ENCODE measurements around the gene ERGIC1.

ERGIC1 gene

GRCh38 chr5:172902497-172903472 lies 68.7 kb downstream of the ERGIC1 start:
- DNase-seq (ENCODE audit: low spot score) = peak; percentile 97

DNA sequence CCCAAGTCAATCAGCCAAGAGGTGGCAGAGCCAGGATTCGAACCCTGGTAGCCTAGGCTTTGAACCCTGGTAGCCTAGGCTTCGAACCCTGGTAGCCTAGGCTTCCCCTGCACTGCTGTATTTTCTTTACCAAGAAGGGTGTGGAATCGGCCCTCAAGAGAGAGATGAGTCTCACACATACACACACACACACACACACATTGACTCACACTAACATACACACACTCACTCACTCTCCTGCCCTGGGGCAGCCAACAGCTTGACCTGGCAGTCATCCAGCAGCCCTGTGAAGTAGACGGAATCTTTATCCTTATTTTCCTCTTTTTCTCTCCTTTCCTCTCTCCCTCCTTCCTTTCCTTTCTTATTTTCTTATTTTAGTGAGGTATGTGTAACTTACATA lies 69.7 kb downstream of the ERGIC1 start:
- DNase-seq (ENCODE audit: low spot score) = peak; percentile 94

GRCh38 chr5:172904312-172904642 lies 70.2 kb downstream of the ERGIC1 start:
- no peak for DNase-seq (ENCODE audit: low spot score)

DNA sequence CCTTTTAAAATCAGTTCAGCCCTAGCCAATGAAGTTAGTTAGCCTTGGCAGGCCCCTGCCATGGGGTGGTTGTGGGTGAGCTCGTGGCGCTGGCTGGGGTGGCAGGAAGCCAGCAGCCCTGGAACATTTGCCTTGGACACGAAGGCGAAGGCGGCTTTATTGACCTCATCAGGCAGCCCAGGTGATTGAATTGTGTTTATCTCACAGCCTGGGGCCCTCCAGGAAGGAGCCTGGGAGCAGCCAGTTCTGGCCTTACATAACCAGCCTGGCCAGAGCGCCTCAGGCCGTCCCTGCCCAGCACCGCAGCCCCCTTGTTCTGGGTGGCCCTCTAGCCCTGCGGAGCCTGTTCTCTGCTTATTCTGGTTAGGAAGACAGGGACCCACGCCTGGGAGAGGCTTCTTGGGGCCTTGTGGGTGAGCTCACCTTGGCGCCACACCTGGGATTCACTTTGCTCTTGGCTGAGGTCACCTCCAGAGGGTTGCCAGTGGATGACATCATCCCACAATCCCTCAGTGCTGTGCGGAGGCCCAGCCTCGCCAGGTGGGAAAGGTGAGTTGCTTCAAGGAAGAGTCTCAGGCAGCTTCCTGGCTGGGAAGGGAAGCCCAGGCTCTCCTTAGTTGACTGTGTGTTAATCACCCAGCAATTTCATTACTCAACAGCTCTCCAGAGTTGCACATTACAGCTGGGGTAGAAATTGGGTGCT lies 70.7 kb downstream of the ERGIC1 start:
- peak; percentile 100 for DNase-seq (ENCODE audit: low spot score)

GRCh38 chr5:172905346-172906140 lies 71.5 kb downstream of the ERGIC1 start:
- peak; percentile 62 for DNase-seq (ENCODE audit: low spot score)

DNA sequence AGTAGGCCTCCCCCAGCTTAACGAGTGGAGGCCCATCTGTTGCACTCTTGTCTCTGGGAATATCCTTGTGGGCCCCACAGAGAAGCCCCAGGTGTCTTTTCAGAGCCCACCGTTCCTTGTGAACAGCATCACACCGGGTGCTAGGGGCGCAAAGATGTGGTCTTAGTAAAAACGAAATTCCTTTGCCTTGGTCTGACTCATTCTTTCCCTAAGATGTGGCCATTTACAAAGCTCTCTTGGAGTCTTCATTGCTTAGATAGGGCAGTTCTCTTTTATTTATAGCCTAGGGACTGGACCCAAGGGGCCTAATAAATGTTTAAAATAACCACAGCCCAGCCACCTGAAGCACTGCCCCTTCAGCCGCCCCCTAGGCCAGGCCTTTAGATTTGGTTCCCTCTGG lies 72.4 kb downstream of the ERGIC1 start:
- no peak for DNase-seq (ENCODE audit: low spot score)

DNA sequence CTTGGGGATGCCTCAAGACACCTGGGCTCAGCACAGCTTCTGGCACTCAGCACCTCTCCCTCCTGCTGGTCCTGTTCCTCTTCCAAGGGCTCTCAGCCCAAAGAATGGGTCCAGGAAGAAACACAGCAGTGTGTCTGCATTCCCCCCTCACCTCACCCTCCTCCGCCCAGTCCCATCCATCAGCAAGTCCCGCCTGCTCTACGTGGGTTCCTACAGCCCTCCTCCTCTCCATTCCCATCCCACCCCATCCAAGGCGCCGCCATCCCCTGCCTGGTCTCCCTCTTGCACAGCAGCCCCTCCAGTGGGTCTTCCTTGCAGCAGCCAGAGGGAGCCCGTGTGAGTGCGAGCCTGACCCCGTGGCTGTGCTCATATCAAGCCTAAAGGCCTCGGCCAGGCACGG lies 72.8 kb downstream of the ERGIC1 start:
- DNase-seq (ENCODE audit: low spot score) = no peak

DNA sequence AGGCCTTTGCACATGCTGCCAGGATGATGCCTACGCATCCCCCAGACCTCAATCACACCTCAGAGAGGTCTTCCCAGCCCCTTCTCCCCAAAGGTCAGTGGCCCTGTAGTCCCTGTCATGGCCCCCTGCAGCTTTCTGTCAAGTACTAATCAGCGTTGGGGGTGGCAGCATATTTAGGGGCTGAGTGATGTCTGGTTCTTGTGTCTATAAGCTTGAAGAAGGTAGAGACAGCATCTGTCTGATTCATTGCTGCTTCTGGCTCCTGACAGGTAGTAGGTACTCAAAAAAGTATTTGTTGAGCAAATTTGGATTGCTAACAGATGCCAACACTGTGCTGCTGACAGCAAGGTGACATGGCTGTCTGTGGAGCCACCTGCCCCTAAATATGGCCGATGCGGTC lies 73.6 kb downstream of the ERGIC1 start:
- no peak for DNase-seq (ENCODE audit: low spot score)

DNA sequence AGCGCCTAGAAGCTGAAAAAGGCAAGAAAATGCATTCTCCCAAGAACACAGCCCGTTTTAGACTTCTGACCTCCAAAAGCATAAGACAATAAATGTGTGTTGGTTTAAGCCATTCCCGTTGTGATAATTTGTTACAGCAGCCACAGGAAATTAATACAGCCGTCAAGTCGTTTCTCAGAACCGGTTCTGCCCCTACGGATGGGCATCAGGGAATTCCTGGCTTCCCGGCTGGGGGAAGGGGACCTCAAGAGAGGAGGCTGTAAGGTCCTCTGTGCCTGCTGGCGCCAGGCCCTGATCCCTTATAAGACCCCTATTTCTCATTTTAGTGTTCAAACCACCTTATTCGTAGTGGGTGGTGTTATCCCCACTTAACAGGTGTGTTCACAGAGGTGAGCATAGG lies 74.6 kb downstream of the ERGIC1 start:
- no peak for DNase-seq (ENCODE audit: low spot score)

DNA sequence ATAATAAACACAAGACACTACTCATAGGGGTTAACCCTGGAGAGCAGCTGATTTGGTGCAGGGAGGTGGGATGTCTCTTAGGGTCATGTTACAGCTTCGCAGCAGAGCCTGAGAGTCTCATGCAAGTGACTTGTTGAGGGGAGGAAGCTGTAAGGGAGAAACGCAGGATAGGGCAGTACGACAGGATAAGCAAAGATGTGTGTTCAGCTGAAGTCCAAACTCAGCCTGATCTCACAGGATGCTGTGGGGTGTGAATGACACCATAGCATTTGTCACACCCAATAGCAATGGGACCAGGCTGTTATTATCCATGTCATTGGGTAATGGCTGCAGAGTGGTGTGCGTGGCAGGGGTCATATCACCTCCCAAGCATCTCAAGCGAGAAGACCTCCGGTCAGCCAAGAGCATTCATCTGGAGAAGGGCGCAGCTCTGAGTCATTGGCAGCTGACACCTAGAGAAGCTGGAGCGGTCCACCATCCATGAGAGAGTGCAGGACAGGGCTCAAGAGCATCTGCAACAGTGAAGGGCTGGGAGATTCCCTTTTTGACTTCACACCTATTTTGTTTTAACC lies 76.0 kb downstream of the ERGIC1 start:
- no peak for DNase-seq (ENCODE audit: low spot score)

DNA sequence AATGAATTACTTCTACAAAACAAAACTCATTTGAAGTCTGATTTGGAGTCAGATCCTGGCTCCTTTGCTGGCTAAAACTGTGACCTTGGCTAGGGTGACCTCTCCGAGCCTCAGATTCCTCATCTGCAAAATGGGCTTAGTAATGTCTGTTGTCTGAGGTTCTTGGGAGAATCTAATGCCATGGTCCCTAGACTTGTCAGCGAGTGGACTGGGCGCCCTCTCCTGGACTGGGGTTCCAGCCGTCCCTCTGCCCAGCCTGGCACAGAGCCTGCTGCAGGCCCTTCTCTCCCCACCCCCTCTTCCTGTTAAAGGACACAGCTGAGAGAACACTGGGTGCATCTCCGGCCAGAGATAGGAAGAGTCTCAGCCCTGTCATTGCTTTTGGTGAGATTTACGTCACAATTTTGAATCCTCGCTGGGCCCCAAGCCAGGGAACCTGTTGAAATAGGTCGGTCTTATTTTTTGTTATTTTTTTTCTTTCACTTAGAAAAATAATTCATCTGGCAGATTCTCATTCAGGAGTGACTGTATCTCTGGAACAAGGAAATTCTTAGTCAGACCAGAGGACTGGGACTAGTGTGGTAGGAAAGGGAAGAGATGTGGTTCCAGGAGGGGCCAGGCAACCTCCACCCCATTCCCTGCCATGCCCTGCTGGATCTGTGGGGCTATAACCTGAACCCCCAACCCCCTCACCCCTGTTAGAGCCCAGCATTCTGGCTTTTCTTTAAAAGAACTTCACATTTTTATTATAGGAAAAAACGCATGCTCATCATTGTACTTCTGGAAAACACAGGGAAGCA lies 77.0 kb downstream of the ERGIC1 start:
- peak; percentile 84 for DNase-seq (ENCODE audit: low spot score)

- DNase-seq (ENCODE audit: low spot score) = no peak
Measured at GRCh38 chr5:172911628-172911880, 77.5 kb downstream of the ERGIC1 start.

- no peak for DNase-seq (ENCODE audit: low spot score)
Measured at GRCh38 chr5:172911976-172912375, 77.9 kb downstream of the ERGIC1 start.

DNA sequence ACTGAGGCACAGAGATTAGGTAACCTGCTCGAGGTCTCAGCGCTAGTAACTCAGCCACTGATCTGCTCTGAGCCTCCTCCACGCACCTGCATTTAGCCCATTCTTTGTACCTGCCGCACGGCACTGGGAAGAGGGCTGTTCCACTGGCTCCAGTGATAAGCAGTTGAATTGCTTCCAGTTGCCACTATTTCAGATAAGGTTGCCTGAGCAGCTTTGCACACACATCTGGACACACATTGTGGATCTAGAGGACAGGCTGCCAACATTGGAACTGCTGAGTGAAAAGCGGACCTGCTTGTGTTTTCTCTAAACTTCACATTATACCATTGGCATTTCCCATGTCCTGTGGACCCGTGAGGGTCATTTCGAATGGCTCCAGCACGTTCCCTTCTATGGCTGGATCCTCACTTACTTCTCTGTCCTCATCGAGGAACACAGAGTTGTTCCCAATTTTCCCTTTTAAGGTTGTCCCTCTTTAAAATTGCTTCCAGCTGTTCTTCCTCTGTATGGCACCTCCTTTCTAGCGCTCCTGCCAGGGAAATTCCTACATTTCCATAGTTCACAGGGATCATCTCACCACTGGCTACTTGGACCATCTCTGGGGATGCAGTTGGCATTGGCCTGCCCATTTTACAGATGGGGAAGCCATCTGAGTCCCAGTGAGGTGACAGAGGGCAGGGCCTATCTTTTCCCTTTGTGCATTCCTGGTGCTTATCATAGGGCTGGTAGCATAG lies 79.2 kb downstream of the ERGIC1 start:
- DNase-seq (ENCODE audit: low spot score) = no peak

- no peak for DNase-seq (ENCODE audit: low spot score)
Measured at GRCh38 chr5:172915514-172915913, 81.5 kb downstream of the ERGIC1 start.

DNA sequence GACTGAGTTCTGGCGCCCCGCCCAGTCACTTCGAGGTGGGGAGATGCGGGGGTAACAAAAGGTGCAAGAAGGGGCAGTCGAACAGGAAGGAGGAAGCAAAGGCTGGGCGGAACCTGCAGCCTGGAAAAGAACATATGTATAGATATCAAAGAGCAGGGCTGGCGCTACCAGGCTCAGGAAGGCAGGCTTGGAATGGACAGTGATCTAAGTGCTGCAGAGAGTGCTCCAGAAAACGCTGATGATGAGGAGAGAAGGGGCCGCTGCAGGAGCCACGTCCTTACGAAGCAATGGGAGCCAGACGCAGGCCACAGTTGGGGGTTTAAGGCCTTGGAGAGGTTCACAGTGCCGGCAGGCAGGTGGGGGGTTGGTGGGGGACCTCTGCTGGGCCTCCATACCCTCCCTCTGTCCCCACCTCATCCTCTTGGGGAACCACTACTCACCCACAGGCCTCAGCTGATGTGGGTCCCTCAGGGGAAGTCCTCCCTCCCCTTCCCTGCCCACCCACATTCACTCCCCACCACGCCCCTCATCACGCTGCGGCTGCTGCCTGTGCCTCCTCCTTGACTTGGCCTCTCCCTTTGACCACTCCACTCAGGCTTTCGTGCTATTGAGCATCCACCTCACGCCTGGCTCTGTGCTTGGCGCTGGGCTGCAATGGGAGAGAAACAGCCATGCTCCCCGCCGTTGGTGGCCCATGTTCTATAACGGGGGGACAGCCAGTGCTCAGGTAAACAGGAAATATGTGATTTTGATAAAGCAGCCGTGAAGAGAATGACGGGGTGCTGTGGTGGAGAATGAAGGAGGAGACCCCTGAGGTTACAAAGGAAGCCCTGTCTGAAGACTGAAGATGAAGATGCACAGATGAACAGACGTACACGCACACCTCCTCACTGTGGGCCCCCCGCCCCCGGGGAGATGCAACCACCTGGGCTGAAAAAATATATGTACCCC lies 84.6 kb downstream of the ERGIC1 start:
- DNase-seq (ENCODE audit: low spot score) = no peak

GRCh38 chr5:172919525-172920446 lies 85.7 kb downstream of the ERGIC1 start:
- DNase-seq (ENCODE audit: low spot score) = no peak

- DNase-seq (ENCODE audit: low spot score) = peak; percentile 70
Measured at GRCh38 chr5:172920447-172920849, 86.4 kb downstream of the ERGIC1 start.

DNA sequence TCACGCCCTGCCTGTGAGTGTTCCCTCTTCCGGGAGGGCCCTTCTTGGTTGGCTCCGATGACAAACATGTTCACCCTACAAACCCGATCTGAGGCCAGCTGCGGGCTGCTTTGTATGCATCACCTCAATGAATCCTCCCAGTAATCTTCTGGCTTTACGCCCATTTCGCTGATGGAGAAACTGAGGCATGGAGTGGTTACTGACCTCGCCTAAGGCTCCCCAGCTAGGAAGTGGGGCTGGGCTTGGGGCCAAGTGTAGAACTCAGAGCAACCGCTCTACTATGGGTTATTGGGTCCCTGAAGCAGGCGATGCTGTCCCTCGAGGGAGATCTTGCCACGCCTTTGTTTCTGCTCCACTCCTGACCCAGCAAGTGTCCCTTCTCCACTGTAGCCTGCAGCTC lies 86.9 kb downstream of the ERGIC1 start:
- no peak for DNase-seq (ENCODE audit: low spot score)
